DND-41 (cell line): Measurements from ENCODE around the gene CACNA1S.

Experiments
- ATAC-seq: fragments of 200-7000 bp; cut with Tn5 transposase; 3 replicates; pipeline ENCODE4 v1.9.1; 2021; ENCODE audit warnings: low read depth; ENCODE audit not compliant: insufficient read depth
- DNase-seq: peaks from one replicate; pipeline ENCODE4 v3.0.0-alpha.2; 2020
- H2AFZ ChIP-seq: 2 replicates; pipeline ENCODE4 v1.6.0; 2012; ENCODE audit warnings: low read depth, low read length
- H3K27ac ChIP-seq: 2 replicates; pipeline ENCODE4 v1.5.1; 2012; ENCODE audit warnings: low read length, inconsistent platforms
- H3K27me3 ChIP-seq: fragments of 200-600 bp; sonication (generic); 2 replicates; pipeline ENCODE4 v1.6.0; 2012; ENCODE audit warnings: low read length, mild to moderate bottlenecking, inconsistent platforms; ENCODE audit not compliant: insufficient read depth, poor library complexity
- H3K36me3 ChIP-seq: 2 replicates; pipeline ENCODE4 v1.5.1; 2012; ENCODE audit warnings: low read length, inconsistent platforms; ENCODE audit not compliant: insufficient read depth
- H3K4me1 ChIP-seq: 2 replicates; pipeline ENCODE4 v1.5.1; 2012; ENCODE audit warnings: mild to moderate bottlenecking, low read length; ENCODE audit not compliant: insufficient read depth
- H3K4me2 ChIP-seq: 2 replicates; pipeline ENCODE4 v1.6.0; 2012; ENCODE audit warnings: mild to moderate bottlenecking, moderate library complexity, low read length, inconsistent platforms; ENCODE audit not compliant: insufficient read depth
- H3K4me3 ChIP-seq, 2 experiments: fragments of 200-600 bp in 1 of 2; shearing (Covaris generic) in 1 of 2; 2 replicates each; pipeline ENCODE4 v1.5.1; 2012 to 2016; ENCODE audit warnings: inconsistent platforms in 2 of 2, low read length in 2 of 2, mild to moderate bottlenecking in 2 of 2, low read depth in 1 of 2, moderate library complexity in 1 of 2
- H3K79me2 ChIP-seq: 2 replicates; pipeline ENCODE4 v1.6.0; 2012; ENCODE audit warnings: low read length, inconsistent platforms; ENCODE audit not compliant: insufficient read depth
- H3K9ac ChIP-seq: 2 replicates; pipeline ENCODE4 v1.6.0; 2012; ENCODE audit warnings: low read depth, mild to moderate bottlenecking, inconsistent platforms, low read length, moderate library complexity
- H3K9me3 ChIP-seq: 2 replicates; pipeline ENCODE4 v1.5.1; 2012; ENCODE audit warnings: low read length, moderate library complexity, mild to moderate bottlenecking, inconsistent platforms; ENCODE audit not compliant: insufficient read depth, severe bottlenecking
- H4K20me1 ChIP-seq: 2 replicates; pipeline ENCODE4 v1.6.0; 2012; ENCODE audit warnings: low read length; ENCODE audit not compliant: insufficient read depth
- CTCF ChIP-seq: IDR thresholded peaks from 2 replicates; pipeline ENCODE4 v1.5.1; 2012; ENCODE audit warnings: borderline replicate concordance, low read length, moderate library complexity, mild to moderate bottlenecking; ENCODE audit not compliant: poor library complexity, severe bottlenecking; ENCODE audit errors: extremely low read depth
- EZH2 ChIP-seq: IDR thresholded peaks from 3 replicates; pipeline ENCODE4 v1.6.1; 2012; ENCODE audit warnings: borderline replicate concordance, low read depth, mild to moderate bottlenecking, moderate library complexity, low read length, inconsistent platforms; ENCODE audit not compliant: severe bottlenecking

The CACNA1S gene

GRCh38 chr1:201112926-201113325, 700 bp upstream of the CACNA1S start:
- no peaks in the 10 kb centered on the region for H3K9me3 ChIP-seq
- no peaks in the 10 kb centered on the region for H3K79me2 ChIP-seq
- no peak for DNase-seq
- no peak overlapping the region for H3K4me2 ChIP-seq
- no peak for ATAC-seq
- no peak overlapping the region for H3K4me3 ChIP-seq
- no peaks in the 10 kb centered on the region for H4K20me1 ChIP-seq
- no peak overlapping the region for H3K27ac ChIP-seq
- H3K36me3 ChIP-seq: no peaks in the 10 kb centered on the region
- no peaks in the 10 kb centered on the region for H3K27me3 ChIP-seq
- peaks cover 11% of the 10 kb centered on the region for H3K4me1 ChIP-seq
- no peak overlapping the region for H2AFZ ChIP-seq
- H3K9ac ChIP-seq: no peak overlapping the region
- TF ChIP-seq CTCF: no peak
- no peak for TF ChIP-seq EZH2

- no peak overlapping the region for H3K4me2 ChIP-seq
- H3K36me3 ChIP-seq: no peaks in the 10 kb centered on the region
- DNase-seq (no peak), ATAC-seq (no peak)
- no peak overlapping the region for H2AFZ ChIP-seq
- H3K4me1 ChIP-seq: peaks cover 11% of the 10 kb centered on the region
- H3K27me3 ChIP-seq: no peaks in the 10 kb centered on the region
- no peak for TF ChIP-seq CTCF
- TF ChIP-seq EZH2: no peak
- no peaks in the 10 kb centered on the region for H3K9me3 ChIP-seq
- no peak overlapping the region for H3K4me3 ChIP-seq
- H3K27ac ChIP-seq: no peak overlapping the region
- H3K9ac ChIP-seq: no peak overlapping the region
- no peaks in the 10 kb centered on the region for H3K79me2 ChIP-seq
- H4K20me1 ChIP-seq: no peaks in the 10 kb centered on the region
Observed at GRCh38 chr1:201111672-201112071, 554 bp downstream of the CACNA1S start.

DNA sequence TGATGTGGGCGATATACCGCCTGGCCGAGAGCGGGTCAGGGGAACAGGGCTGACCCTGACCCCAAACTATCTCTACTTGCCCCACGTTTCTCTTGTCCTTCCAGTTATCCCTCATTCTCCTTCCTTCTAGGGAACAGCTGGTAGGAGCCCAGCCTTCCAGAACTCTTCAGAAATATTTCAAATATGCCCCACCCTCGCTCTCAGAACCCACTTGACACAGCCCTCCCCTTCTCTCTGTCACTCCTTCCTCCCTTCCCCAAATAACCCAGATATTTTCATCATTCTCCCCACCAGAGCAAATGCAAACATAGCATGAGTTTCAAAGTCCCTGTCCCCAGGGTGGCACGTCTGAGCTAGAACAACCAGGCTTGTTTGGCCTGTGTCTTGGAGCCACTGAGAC, 1.1 kb downstream of the CACNA1S start:
- Histone ChIP-seq H3K4me2 (no peak overlapping the region), H4K20me1 (no peaks in the 10 kb centered on the region), H3K9ac (no peak overlapping the region), H2AFZ (no peak overlapping the region), H3K79me2 (no peaks in the 10 kb centered on the region), H3K27ac (no peak overlapping the region), H3K4me1 (peaks cover 11% of the 10 kb centered on the region), H3K4me3 (no peak overlapping the region), H3K36me3 (no peaks in the 10 kb centered on the region), H3K9me3 (no peaks in the 10 kb centered on the region), H3K27me3 (no peaks in the 10 kb centered on the region)
- ATAC-seq (no peak), DNase-seq (no peak)
- TF ChIP-seq EZH2: no peak
- no peak for TF ChIP-seq CTCF

DNA sequence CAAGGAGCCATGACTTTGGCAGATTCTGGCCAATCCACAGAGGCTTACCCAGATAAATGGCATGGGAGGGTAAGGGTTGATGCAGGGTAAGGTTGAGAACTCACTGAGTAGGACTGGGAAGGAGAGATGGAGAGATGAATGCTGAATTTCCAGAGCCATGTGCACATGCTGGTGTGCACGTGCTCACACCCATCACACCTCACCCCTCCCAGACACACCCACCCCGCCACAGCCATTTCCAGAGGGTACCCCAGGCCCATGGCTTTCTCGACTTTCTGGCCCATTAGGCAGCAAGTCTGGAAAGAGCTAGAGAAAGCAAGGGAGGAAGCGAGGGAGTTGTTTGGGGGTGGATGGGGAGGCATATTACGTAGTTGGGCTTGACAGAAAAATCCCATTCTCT, 1.6 kb downstream of the CACNA1S start:
- Histone ChIP-seq H3K27me3 (no peaks in the 10 kb centered on the region), H3K4me3 (no peak overlapping the region), H4K20me1 (no peaks in the 10 kb centered on the region), H3K9ac (no peak overlapping the region), H2AFZ (no peak overlapping the region), H3K9me3 (no peaks in the 10 kb centered on the region), H3K27ac (no peak overlapping the region), H3K4me2 (no peak overlapping the region), H3K4me1 (peaks cover 11% of the 10 kb centered on the region), H3K79me2 (no peaks in the 10 kb centered on the region), H3K36me3 (no peaks in the 10 kb centered on the region)
- TF ChIP-seq CTCF: no peak
- TF ChIP-seq EZH2: no peak
- ATAC-seq (no peak), DNase-seq (no peak)
